GM12892 (cell line): ENCODE results near the gene FGF16. TPM values are rescaled to one million over a fixed set of nuclear protein-coding genes. Genes with fewer than 3 reads are reported as not detected.
A peak's percentile ranks its signal among the peaks of the same experiment; 100 is the strongest.
"Not testable (repeated sequence)": the region's sequence is repeated elsewhere in the genome, so short reads cannot be mapped to it uniquely, and the experiment has no call there.

Experiments
- DNase-seq: peaks from one replicate; pipeline ENCODE4 v3.0.0; 2011; ENCODE audit not compliant: insufficient read length
- FAIRE-seq: peaks from 2 replicates; lab custom pipeline; 2011; peaks lifted over from hg19 to GRCh38; lab: Jason Lieb, UNC
- POLR2A ChIP-seq: IDR thresholded peaks from 2 replicates; pipeline ENCODE4 v1.6.1; 2011; ENCODE audit warnings: low read depth, low read length, control low read depth
- POLR2AphosphoS5 ChIP-seq: IDR thresholded peaks from 2 replicates; pipeline ENCODE4 v1.6.1; 2011; ENCODE audit warnings: low read depth, low read length, control low read depth
- TAF1 ChIP-seq: IDR thresholded peaks from 2 replicates; pipeline ENCODE4 v1.6.1; 2011; ENCODE audit warnings: low read depth, mild to moderate bottlenecking, control low read depth, low read length, borderline replicate concordance
- polyA plus RNA-seq: library from polyadenylated mRNA; unstranded; fragments of >200 nt; gene quantifications from one replicate; pipeline ENCODE4 v1.2.1, GENCODE V29; 2012; ENCODE audit warnings: missing spikeins, inconsistent platforms; ENCODE audit not compliant: missing spikeins

Gene FGF16
- polyA plus RNA-seq: not detected

DNA sequence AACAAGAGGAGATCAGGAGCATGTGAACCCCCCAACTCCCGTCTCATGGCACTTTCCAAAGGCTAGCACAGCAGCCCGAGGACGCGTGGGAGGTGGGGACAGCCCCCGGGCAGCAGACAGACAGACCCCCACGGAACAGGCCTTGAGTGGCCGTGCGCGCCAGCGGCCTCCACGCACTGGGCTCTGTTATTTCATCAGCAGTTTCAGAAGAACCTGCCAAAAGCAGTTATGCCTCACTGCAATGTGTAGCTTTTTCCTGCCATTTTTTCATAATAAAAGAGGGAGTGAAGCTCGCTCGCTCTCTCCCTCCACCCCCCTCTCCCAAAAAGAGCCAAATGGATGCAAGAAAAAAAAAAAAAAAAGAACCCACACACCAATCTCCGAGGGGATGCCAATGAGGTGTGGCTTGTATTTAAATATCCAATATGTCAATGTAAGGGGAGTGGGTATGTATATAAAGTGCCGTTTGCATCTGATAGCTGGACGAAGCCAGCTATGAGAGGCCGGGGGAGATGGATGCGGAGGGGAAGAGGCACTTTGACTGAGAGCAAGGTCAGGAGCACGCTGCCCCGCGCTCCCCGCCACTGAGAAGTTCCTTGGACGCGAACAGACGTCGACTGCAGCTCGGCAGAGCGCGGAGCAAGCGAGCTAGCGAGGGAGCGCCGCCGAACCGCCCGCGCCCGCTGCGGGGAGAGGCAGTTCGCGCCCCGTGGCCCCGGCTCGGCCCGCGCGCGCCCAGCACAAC is at the start of gene FGF16:
FGF16 (plus strand) TSS at position 482 of the 745 bp plus-strand sequence. CDS start 286 bp downstream, outside the sequence.
- FAIRE-seq: no peak
- DNase-seq: peak; percentile 18
- TF ChIP-seq TAF1 (no peak), POLR2AphosphoS5 (no peak), POLR2A (no peak)

DNA sequence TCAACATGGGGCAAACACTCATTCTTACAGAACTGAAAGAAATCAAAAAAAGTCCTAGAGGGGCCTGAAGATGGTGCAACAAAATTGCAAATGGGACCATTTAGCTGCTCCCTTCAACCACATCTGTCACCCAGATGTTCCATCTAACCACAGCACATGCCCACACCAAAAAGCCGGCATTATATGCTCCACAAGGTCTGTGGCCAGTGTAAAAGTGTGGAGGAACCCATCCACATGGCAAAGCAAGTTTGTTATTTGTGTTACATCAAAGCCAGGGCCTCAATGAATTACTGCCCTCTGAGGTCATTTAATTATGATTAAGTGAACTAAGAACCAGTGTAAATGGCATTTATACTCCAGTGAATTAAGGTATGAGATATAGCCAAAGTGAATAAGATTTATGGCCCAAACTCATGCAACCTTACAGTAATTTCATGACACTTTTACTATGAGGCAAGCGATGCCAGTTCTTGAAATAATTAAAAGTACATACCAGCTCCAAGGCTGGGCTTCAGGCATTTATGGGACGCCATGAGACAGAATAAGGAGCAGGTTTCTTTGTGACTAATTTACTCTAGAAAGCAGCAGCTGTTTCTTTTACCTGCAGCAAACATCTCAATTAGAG is 48.7 kb upstream of the FGF16 start:
- DNase-seq: no peak
- FAIRE-seq: no peak
- TF ChIP-seq TAF1 (no peak), POLR2AphosphoS5 (no peak), POLR2A (no peak)

DNA sequence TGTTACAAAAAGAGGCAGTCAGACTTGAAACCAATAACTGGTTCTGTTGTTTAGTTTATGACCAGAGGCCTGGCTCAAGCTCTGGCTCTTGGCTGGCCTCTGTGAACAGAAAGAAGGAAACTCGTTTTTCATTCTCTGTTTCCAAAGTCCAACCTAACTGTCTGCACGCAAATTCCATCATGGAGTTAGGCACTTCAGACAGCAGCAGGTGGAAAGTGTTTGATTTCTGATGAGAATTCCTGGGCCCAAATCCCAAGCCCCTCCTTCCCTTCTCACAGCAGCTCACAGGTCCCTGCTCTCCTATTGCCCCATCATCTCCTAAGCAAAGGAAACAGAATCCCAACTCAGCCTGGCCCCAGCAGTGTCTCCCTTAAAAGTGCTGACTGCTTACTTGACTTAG is 42.8 kb upstream of the FGF16 start:
- no peak for DNase-seq
- FAIRE-seq: no peak
- TF ChIP-seq POLR2AphosphoS5 (no peak), POLR2A (no peak), TAF1 (no peak)

DNA sequence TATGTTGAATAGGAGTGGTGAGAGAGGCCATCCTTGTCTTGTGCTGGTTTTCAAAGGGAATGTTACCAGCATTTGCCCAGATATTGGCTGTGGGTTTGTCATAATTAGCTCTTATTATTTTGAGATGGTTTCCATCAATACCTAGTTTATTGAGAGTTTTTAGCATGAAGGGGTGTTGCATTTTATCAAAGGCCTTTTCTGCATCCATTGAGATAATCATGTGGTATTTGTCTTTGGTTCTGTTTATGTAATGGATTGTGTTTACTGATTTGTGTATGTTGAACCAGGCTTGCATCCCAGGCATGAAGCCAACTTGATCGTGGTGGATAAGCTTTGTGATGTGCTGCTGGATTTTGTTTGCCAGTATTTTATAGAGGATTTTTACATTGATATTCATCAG is 39.4 kb upstream of the FGF16 start:
- FAIRE-seq: not testable (repeated sequence)

DNA sequence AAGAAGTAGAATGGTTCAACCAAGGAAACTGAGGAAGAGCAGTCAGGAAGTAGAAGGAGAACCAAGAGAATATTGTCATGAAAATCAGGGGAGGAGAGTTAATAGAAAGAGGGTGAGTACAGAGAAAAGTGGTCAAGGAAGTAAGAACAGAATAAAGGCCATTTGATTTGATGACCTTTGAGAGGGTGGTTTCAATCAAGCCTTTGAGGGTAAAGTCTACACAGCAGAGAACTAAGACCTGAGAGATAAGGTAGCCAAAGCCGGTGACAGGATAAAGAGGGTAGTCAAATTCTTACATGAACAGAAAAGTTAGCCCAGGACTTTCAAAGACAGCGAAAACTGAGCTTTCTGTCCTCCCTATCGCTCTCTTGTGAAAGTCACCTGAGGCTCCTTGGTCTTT is 34.6 kb upstream of the FGF16 start:
- no peak for FAIRE-seq
- DNase-seq: no peak
- no peak for TF ChIP-seq POLR2AphosphoS5
- TF ChIP-seq TAF1: no peak
- no peak for TF ChIP-seq POLR2A

More for the DNA sequence above, 39.4 kb upstream of the FGF16 start:
- DNase-seq: not testable (repeated sequence)

DNA sequence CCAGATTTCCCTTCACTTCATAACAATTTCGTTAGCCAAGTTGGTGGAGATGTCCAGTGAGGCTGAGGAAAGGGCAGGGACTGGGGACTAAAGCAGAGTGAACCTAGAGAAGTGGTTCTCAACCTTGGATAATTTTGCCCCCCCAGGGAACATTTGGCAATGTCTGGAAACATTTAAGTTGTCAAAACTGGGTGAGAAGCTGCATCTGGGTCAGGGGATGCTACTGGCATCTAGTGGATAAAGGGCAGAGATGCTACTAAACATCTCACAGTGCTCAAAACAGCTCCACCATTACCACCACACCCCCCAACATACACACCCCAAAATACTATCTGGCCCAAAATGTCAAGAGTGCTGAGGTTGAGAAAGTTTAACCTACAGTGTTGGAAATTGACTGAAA is 32.0 kb upstream of the FGF16 start:
- TF ChIP-seq TAF1 (no peak), POLR2A (no peak), POLR2AphosphoS5 (no peak)
- no peak for DNase-seq
- FAIRE-seq: no peak

DNA sequence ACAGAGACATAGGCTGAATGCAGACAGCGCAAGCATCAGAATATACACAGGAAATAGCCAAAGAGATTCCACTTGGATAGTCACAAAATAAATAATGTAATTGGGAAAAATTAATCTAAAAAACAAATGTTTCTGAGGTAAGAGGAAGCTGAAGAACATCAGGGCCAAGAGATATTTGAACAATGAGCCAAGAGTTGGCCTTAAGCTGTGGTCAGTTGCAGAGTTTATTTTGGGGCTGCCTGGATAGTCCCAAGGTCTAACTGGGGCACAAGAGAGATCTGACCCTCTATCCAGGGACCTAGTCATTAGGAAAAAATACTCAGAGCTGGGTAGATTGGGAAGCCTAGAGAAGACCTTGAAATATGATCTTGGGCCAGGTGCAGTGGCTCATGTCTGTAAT is 31.3 kb upstream of the FGF16 start:
- TF ChIP-seq POLR2A: no peak
- no peak for TF ChIP-seq TAF1
- TF ChIP-seq POLR2AphosphoS5: no peak
- DNase-seq (no peak), FAIRE-seq (no peak)

DNA sequence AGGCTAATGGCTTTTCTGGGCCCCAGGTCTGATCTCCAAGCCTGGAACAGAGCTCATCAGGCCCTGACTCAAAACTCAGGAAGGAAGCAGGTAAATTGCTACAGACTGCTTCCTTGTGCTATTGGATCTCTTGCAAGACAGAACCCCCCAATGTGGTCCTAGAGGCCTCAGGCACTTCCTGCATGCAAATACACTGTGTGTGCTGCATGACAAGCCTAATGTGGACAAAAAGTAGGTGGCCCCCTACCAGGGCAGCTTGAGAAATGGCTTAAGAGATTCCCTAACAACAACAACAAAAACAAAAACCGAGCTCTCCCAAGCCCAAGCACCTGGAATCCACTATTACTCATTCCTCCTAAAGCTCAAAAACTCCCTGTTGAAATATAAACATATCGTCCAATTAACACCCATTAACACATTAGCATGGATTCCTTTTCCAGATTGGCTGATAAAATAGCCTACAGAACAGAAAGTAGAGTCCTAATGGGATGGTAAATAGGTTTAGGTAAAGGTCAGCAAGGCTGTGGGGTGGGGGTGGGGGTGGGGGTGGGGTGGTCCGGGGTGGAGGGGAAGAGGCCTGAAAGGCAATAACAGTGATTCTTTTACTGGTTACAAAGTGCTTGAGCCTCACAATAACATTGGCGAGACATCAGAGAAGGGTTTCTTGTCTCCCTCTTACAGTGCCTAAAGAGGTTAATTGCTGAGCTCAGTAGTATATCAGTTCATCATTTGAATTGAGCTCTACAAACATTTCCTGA is 24.1 kb upstream of the FGF16 start:
- FAIRE-seq (no peak), DNase-seq (no peak)
- no peak for TF ChIP-seq TAF1
- no peak for TF ChIP-seq POLR2AphosphoS5
- no peak for TF ChIP-seq POLR2A

DNA sequence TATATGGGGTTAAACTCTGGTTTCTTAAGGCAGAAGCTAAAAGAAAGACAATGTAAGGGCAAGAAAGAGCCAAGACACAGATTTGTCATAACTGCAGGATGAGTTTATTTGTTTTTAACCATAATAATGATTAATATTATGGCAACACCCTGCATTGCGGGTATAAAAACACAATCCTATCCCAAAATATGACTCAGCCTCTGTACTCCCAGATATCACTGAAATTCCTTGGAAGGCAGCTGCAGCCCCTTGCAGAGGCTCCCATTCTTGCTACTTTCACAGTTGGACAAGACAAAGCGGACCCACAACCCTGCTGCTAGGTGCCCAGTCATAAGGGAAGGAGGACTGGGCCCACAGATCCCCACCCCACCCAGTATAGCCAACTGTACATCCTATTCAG is 20.4 kb upstream of the FGF16 start:
- FAIRE-seq (no peak), DNase-seq (no peak)
- TF ChIP-seq POLR2AphosphoS5: no peak
- TF ChIP-seq POLR2A: no peak
- TF ChIP-seq TAF1: no peak

DNA sequence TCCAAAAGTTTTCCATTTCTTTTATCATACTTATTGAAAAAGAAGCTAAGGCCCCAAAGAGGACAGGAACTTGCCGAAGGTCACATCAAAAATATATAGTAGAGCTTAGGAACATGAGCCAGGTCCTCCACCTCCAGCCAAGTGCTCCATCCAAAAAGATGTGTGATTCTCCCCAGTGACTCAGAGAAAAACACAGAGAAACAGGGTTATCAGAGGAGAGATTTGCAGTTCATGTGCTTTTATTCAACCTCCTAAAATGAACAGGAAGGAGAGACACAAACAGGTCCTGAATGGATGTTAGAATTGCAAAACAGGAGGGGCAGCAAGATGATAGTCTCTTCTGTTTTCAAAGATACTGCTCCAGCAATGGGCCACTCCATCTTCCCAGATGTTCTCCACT is 19.6 kb upstream of the FGF16 start:
- FAIRE-seq: no peak
- no peak for DNase-seq
- no peak for TF ChIP-seq POLR2AphosphoS5
- no peak for TF ChIP-seq TAF1
- no peak for TF ChIP-seq POLR2A

DNA sequence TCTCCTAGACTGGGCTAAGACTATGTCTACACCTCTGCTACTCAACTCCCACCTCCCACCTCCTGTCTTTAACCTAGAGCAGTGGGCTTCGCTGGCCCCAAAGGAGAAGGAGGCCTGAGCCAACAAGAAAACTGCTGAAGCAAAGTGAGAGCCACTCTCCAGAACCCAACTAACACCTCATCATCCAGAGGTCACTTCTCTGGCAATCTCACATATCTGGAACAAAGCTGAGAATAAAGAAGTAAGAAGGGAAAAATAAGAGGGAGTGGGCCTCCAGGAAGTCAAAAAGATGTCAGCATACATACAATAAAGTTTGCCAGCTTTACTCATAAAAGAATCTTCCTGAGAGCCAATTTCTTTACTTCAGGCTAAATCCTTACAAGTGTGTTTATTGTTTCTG is 18.6 kb upstream of the FGF16 start:
- DNase-seq (no peak), FAIRE-seq (no peak)
- no peak for TF ChIP-seq POLR2AphosphoS5
- TF ChIP-seq TAF1: no peak
- TF ChIP-seq POLR2A: no peak

DNA sequence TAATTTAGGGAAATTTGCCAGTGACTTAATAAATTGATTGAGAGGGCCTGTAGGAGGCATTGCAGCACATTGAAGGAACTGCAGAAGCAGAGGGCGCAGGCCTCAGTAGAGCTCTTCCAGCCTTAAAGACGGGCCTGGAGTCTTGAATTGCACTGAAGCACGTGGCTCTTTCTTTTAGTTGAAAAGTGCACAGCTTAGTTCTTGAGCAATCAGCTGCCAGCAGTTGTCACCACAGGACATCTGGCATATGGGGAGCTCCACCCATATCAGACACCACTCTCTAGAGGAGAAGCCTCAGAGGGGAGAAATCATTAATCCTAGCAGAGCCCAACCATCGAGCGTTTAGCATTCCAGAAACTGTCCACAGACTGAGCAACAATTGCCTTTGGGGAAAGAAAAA is 16.0 kb upstream of the FGF16 start:
- FAIRE-seq: no peak
- TF ChIP-seq POLR2AphosphoS5: no peak
- TF ChIP-seq TAF1: no peak
- TF ChIP-seq POLR2A: no peak
- DNase-seq: no peak
